Keratinocyte (primary cell): ENCODE data around the gene PSMB2. TPM values are rescaled to one million over a fixed set of nuclear protein-coding genes. Genes with fewer than 3 reads are reported as not detected.
"Not testable (repeated sequence)": the region's sequence is repeated elsewhere in the genome, so short reads cannot be mapped to it uniquely, and the experiment has no call there.

ENCODE experiments used
- DNase-seq: peaks from one replicate; pipeline ENCODE4 v3.0.0-alpha.2; 2011; ENCODE audit warnings: low read depth, missing footprints, low spot score
- FAIRE-seq: peaks from 2 replicates; lab custom pipeline; 2011; peaks lifted over from hg19 to GRCh38; lab: Jason Lieb, UNC
- H2AFZ ChIP-seq: 2 replicates; pipeline ENCODE4 v1.6.0; 2012; ENCODE audit warnings: low read length, control low read depth, inconsistent platforms; ENCODE audit not compliant: control insufficient read depth
- H3K27ac ChIP-seq: 2 replicates; pipeline ENCODE4 v1.5.1; 2011; ENCODE audit warnings: low read length; ENCODE audit not compliant: control insufficient read depth, insufficient read depth
- H3K27me3 ChIP-seq: 3 replicates; pipeline ENCODE4 v1.6.0; 2011; ENCODE audit warnings: low read length; ENCODE audit not compliant: control insufficient read depth, insufficient read depth; ENCODE audit errors: extremely low read depth
- H3K36me3 ChIP-seq, 2 experiments: 2 replicates in 1 of 2; 3 replicates in 1 of 2; pipeline ENCODE4 v1.5.1; 2011; ENCODE audit warnings: low read length in 2 of 2, mild to moderate bottlenecking in 1 of 2; ENCODE audit not compliant: control insufficient read depth in 2 of 2, insufficient read depth in 2 of 2; ENCODE audit errors: extremely low read depth in 1 of 2
- H3K4me1 ChIP-seq: 3 replicates; pipeline ENCODE4 v1.5.1; 2011; ENCODE audit warnings: low read length; ENCODE audit not compliant: control insufficient read depth, insufficient read depth; ENCODE audit errors: extremely low read depth
- H3K4me2 ChIP-seq: 3 replicates; pipeline ENCODE4 v1.6.0; 2011; ENCODE audit warnings: low read depth, low read length; ENCODE audit not compliant: control insufficient read depth, insufficient read depth; ENCODE audit errors: extremely low read depth
- H3K4me3 ChIP-seq, 3 experiments: fragments of 200-600 bp in 1 of 3; sonication (generic) in 1 of 3; 2 replicates in 2 of 3; 3 replicates in 1 of 3; pipeline ENCODE4 v1.5.1; 2011 to 2016; ENCODE audit warnings: low read length in 3 of 3, mild to moderate bottlenecking in 3 of 3, control low read depth in 2 of 3, inconsistent platforms in 1 of 3, low read depth in 1 of 3, mixed read lengths in 1 of 3, mixed run types in 1 of 3, moderate library complexity in 1 of 3; ENCODE audit not compliant: control insufficient read depth in 2 of 3, insufficient read depth in 2 of 3; ENCODE audit errors: extremely low read depth in 1 of 3
- H3K79me2 ChIP-seq: 2 replicates; pipeline ENCODE4 v1.6.0; 2012; ENCODE audit warnings: low read length; ENCODE audit not compliant: control insufficient read depth, insufficient read depth
- H3K9ac ChIP-seq: 3 replicates; pipeline ENCODE4 v1.6.0; 2011; ENCODE audit warnings: low read length; ENCODE audit not compliant: control insufficient read depth, insufficient read depth; ENCODE audit errors: extremely low read depth
- H3K9me1 ChIP-seq: 3 replicates; pipeline ENCODE4 v1.6.0; 2011; ENCODE audit warnings: low read length; ENCODE audit not compliant: control insufficient read depth, insufficient read depth; ENCODE audit errors: extremely low read depth
- H3K9me3 ChIP-seq: 2 replicates; pipeline ENCODE4 v1.5.1; 2012; ENCODE audit warnings: low read depth, low read length; ENCODE audit not compliant: control insufficient read depth
- H4K20me1 ChIP-seq: 3 replicates; pipeline ENCODE4 v1.6.0; 2011; ENCODE audit warnings: low read length; ENCODE audit not compliant: control insufficient read depth, insufficient read depth; ENCODE audit errors: extremely low read depth
- CTCF ChIP-seq, 3 experiments: IDR thresholded peaks in 1 of 3; conservative IDR thresholded peaks in 1 of 3; optimal IDR thresholded peaks in 1 of 3; 2 replicates in 2 of 3; 3 replicates in 1 of 3; pipeline versions ENCODE3 to v1.5.1; 2011; ENCODE audit warnings: low read length in 3 of 3, mild to moderate bottlenecking in 3 of 3, moderate library complexity in 2 of 3, control low read depth in 1 of 3, inconsistent platforms in 1 of 3; ENCODE audit not compliant: insufficient read depth in 2 of 3; ENCODE audit errors: extremely low read depth in 1 of 3
- EZH2 ChIP-seq: IDR thresholded peaks from one replicate; pipeline ENCODE4 v1.6.1; 2012; ENCODE audit warnings: inconsistent platforms, mild to moderate bottlenecking, low read length, moderate library complexity
- dilution Hi-C: fragments of 300-500 bp; cut with MboI; formaldehyde crosslinking; loops from one replicate; pipeline ENCODE4 v1.7.0; 2020; ENCODE audit warnings: low sequenced_read_pairs; ENCODE audit not compliant: extremely low pct_ligation_motif_present
- polyA plus RNA-seq, 5 experiments: library from polyadenylated mRNA; depleted of rRNA in 3 of 5; stranded (reverse) in 3 of 5; stranded (forward) in 1 of 5; unstranded in 1 of 5; fragments of >200 nt; gene quantifications; 1 replicate in 1 of 5; 2 replicates in 3 of 5; 3 replicates in 1 of 5; pipeline versions ENCODE4 v1.2.1 to v1.2.3, GENCODE V29; 2011 to 2012; ENCODE audit warnings: missing spikeins in 2 of 5, low read depth in 1 of 5, low replicate concordance in 1 of 5

Gene PSMB2
- polyA plus RNA-seq, 1 donor (not counting 4 experiments of a cell fraction or from before 2014, with no cell fraction given) = 108 TPM

GRCh38 chr1:35585281-35585680 lies 56.0 kb downstream of the PSMB2 start:
- Histone ChIP-seq H3K9me1 (no peaks in the 10 kb centered on the region), H3K4me2 (no peak overlapping the region), H3K4me3 (no peak overlapping the region), H4K20me1 (no peaks in the 10 kb centered on the region), H3K27me3 (no peaks in the 10 kb centered on the region), H3K9ac (no peak overlapping the region), H3K36me3 (no peaks in the 10 kb centered on the region), H3K9me3 (no peaks in the 10 kb centered on the region), H3K4me1 (no peaks in the 10 kb centered on the region), H3K27ac (no peak overlapping the region), H3K79me2 (no peaks in the 10 kb centered on the region), H2AFZ (no peak overlapping the region)
- dilution Hi-C loops = no loop called here
- FAIRE-seq (no peak), DNase-seq (no peak)
- TF ChIP-seq CTCF (optimal IDR thresholded peaks at IDR 0.05 in 1 of 3, IDR thresholded peaks at IDR 0.05 in 1 of 3, conservative IDR thresholded peaks at IDR 0.05 in 1 of 3; ENCODE audit: extremely low read depth in 1 of 3, insufficient read depth in 2 of 3, low read length in 3 of 3) = no peak
- TF ChIP-seq EZH2 = no peak

GRCh38 chr1:35581621-35582020 lies 59.7 kb downstream of the PSMB2 start:
- H3K27me3 ChIP-seq, dilution Hi-C loops, H3K4me3 ChIP-seq, H3K9me1 ChIP-seq, H3K36me3 ChIP-seq, H2AFZ ChIP-seq, H3K9ac ChIP-seq, H3K4me1 ChIP-seq, H4K20me1 ChIP-seq, H3K4me2 ChIP-seq, H3K27ac ChIP-seq, FAIRE-seq, DNase-seq, H3K9me3 ChIP-seq, H3K79me2 ChIP-seq: not testable (repeated sequence)

- no peak for FAIRE-seq
Observed at GRCh38 chr1:35580949-35581388, 60.4 kb downstream of the PSMB2 start.

More at GRCh38 chr1:35580949-35581388, 60.4 kb downstream of the PSMB2 start:
- Histone ChIP-seq H3K9me3 (no peaks in the 10 kb centered on the region), H3K9me1 (no peaks in the 10 kb centered on the region), H3K79me2 (no peaks in the 10 kb centered on the region), H3K4me1 (peaks cover 3% of the 10 kb centered on the region), H3K9ac (no peak overlapping the region), H4K20me1 (no peaks in the 10 kb centered on the region), H3K4me2 (no peak overlapping the region), H3K36me3 (no peaks in the 10 kb centered on the region), H3K27ac (no peak overlapping the region), H3K4me3 (no peak overlapping the region), H2AFZ (no peak overlapping the region), H3K27me3 (no peaks in the 10 kb centered on the region)
- dilution Hi-C loops = no loop called here
- no peak for DNase-seq
- TF ChIP-seq EZH2 (no peak), CTCF (optimal IDR thresholded peaks at IDR 0.05 in 1 of 3, IDR thresholded peaks at IDR 0.05 in 1 of 3, conservative IDR thresholded peaks at IDR 0.05 in 1 of 3; ENCODE audit: extremely low read depth in 1 of 3, insufficient read depth in 2 of 3, low read length in 3 of 3) (no peak)
